Measurements from ENCODE around the gene NSG1.

DNA sequence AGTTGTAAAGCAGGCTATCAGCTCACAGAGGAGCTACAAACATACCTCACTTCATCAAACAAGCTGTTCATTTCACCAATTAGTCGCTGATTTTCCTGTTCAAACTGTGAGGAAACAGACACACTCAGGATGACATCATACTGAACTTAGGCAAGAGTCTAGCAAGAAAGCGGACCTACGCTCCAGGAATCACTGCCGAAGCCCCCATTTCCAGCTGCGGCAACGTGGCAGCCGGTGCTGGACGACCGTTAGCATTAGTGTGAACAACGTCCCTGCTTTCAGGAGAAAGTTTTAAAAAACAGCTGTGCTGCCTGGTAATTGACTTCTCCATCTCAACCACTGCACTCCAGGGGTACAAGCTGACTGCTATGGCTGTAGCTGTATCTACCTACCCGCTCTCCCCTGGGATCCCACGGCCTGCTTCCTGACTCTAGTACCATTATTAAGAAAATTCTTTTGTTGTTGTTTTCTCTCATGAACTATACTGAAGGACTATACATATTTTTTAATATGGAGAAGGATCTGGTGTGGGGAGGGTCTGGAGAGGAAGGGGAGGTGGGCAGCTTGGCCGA is 38.3 kb downstream of the NSG1 start:
- TF ChIP-seq, protein P1, sequence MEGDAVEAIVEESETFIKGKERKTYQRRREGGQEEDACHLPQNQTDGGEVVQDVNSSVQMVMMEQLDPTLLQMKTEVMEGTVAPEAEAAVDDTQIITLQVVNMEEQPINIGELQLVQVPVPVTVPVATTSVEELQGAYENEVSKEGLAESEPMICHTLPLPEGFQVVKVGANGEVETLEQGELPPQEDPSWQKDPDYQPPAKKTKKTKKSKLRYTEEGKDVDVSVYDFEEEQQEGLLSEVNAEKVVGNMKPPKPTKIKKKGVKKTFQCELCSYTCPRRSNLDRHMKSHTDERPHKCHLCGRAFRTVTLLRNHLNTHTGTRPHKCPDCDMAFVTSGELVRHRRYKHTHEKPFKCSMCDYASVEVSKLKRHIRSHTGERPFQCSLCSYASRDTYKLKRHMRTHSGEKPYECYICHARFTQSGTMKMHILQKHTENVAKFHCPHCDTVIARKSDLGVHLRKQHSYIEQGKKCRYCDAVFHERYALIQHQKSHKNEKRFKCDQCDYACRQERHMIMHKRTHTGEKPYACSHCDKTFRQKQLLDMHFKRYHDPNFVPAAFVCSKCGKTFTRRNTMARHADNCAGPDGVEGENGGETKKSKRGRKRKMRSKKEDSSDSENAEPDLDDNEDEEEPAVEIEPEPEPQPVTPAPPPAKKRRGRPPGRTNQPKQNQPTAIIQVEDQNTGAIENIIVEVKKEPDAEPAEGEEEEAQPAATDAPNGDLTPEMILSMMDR (conservative IDR thresholded peaks at IDR 0.05), result no peak
- no peak for TF ChIP-seq EZH2 (IDR thresholded peaks at IDR 0.05; ENCODE audit: low read depth)
